Measurements from ENCODE around the gene BCL11B. TPM values are rescaled to one million over a fixed set of nuclear protein-coding genes. Genes with fewer than 3 reads are reported as not detected.

BCL11B gene
- total and polyA plus RNA-seq, 2 experiments from 2014 or later: 0.04 to 2.8 TPM

DNA sequence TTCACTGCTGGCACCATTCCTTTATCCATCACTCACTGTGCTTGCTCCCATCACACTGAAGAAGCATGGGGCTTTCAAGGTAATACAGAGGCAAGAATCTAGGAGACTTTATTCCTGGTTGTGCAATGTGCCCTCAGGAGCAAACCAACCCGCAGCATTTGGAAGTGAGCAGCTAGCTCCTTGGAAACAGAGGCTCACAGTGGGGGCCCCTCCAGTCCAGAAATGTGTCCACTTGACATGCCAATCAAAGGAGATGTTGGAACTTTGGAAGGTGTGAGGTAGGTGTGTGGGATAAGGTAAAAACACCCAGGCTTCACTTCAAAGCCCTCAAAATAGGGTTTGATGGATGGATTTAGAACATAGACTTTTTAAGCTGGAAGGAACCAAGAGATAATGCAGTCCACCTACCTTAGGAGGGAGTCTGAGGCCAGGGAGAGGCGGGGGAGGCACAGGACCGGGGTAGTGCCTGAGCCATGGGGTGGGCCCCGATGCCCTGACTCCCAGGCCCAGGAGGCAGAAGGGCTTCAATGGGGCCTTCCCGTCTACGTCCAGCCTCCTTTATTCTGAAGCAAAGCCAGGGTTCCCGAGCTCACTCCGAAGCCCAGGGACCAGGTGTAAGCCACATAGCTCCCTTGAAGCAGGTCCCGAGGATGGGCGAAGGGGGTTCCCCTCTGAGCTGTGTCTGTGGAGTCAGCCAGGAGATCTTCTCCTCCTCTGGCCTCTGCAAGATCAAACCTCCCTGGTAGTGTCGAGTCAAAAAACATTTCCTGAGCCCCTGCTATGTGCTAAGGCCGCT is 17.6 kb upstream of the BCL11B start:
- TF ChIP-seq, protein P1, sequence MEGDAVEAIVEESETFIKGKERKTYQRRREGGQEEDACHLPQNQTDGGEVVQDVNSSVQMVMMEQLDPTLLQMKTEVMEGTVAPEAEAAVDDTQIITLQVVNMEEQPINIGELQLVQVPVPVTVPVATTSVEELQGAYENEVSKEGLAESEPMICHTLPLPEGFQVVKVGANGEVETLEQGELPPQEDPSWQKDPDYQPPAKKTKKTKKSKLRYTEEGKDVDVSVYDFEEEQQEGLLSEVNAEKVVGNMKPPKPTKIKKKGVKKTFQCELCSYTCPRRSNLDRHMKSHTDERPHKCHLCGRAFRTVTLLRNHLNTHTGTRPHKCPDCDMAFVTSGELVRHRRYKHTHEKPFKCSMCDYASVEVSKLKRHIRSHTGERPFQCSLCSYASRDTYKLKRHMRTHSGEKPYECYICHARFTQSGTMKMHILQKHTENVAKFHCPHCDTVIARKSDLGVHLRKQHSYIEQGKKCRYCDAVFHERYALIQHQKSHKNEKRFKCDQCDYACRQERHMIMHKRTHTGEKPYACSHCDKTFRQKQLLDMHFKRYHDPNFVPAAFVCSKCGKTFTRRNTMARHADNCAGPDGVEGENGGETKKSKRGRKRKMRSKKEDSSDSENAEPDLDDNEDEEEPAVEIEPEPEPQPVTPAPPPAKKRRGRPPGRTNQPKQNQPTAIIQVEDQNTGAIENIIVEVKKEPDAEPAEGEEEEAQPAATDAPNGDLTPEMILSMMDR (IDR thresholded peaks at IDR 0.05; ENCODE audit: low read depth, low read length): no peak
- no peak for DNase-seq (ENCODE audit: low read depth in 1 of 2, low spot score in 1 of 2)
- no peaks in the 10 kb centered on the region for H3K27me3 ChIP-seq
- H3K4me3 ChIP-seq: no peak overlapping the region
- H3K36me3 ChIP-seq: no peaks in the 10 kb centered on the region
- no peaks in the 10 kb centered on the region for H3K4me1 ChIP-seq (ENCODE audit: low read depth)
- H3K27ac ChIP-seq: no peak overlapping the region
- H3K9me3 ChIP-seq (ENCODE audit: low read depth): no peaks in the 10 kb centered on the region

DNA sequence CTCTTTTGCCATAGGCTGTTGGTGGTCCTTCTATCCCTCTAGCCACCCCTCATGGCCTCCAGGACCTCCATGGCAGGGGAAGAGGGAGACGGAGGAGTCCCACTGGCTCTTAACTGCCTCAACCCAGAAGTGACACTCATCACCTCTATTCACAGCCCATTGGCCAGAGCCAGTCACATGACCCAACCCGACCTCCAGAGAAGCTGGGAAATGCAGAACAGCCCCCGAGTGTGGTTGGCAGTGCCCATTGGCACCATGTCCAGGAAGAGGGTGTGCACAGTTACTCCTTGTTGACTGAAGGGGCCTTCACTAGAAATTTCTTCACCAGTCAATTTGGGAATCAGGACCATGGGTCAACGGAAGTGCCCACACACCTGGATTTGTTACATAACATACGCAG is 17.0 kb upstream of the BCL11B start:
- H3K4me3 ChIP-seq: no peak overlapping the region
- no peaks in the 10 kb centered on the region for H3K27me3 ChIP-seq
- H3K36me3 ChIP-seq: no peaks in the 10 kb centered on the region
- TF ChIP-seq, protein P1 (IDR thresholded peaks at IDR 0.05; ENCODE audit: low read depth, low read length): no peak
- DNase-seq (ENCODE audit: low read depth in 1 of 2, low spot score in 1 of 2): no peak
- H3K4me1 ChIP-seq (ENCODE audit: low read depth): no peaks in the 10 kb centered on the region
- H3K9me3 ChIP-seq (ENCODE audit: low read depth): no peaks in the 10 kb centered on the region
- H3K27ac ChIP-seq: no peak overlapping the region

DNA sequence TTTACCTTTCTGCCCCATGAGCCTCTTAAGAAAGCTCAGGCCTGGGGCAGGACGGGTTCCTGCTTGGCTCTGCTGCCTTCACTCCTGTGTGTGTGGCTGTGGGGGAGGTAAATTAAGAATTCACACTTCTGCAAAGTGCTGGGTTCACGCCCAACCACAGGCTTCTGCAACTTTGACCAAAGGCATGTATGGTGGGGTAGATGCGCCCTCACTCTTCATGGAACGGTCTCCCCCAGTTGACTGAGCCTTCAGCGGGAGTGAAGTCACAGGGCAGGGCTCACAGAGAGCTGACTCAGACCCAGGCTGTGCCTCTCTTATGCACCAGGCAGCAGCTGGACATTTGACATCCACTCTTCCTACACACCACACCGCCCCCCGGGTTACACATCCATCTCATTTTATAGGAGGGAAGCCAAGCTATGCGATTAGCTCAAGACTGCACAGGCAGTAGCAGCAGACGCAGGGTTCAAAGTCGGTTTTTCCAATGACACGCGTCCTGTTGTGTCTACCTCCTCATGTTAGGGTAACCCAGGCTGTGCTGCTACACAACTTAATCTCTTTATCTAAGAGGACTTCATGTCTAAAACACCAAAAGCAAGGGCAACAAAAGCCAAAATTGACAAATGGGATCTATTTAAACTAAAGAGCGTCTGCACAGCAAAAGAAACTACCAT is 15.4 kb upstream of the BCL11B start:
- H3K9me3 ChIP-seq (ENCODE audit: low read depth): no peaks in the 10 kb centered on the region
- no peaks in the 10 kb centered on the region for H3K4me1 ChIP-seq (ENCODE audit: low read depth)
- no peak overlapping the region for H3K27ac ChIP-seq
- TF ChIP-seq, protein P1 (IDR thresholded peaks at IDR 0.05; ENCODE audit: low read depth, low read length): no peak
- no peak overlapping the region for H3K4me3 ChIP-seq
- no peaks in the 10 kb centered on the region for H3K36me3 ChIP-seq
- H3K27me3 ChIP-seq: no peaks in the 10 kb centered on the region
- no peak for DNase-seq (ENCODE audit: low read depth in 1 of 2, low spot score in 1 of 2)

DNA sequence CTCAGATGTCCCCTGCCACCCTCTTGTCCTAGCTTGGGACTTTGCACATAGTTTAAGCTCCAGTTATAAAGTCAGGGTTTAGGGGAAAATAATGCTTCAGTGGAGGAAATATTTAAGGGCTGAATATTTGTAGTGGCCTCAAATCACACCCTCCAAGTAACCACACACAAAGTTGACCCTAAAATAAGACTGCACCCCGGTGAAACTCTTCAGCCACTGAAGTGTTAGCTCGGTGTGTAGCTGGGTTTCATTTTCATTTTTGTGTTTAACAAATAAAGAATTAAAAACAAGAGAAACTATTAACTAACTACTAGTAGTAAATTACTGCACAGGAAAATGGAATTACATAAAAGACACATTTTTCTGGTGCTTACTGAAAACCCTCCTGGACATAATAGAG is 14.8 kb upstream of the BCL11B start:
- Histone ChIP-seq H3K4me3 (no peak overlapping the region), H3K36me3 (no peaks in the 10 kb centered on the region), H3K27ac (no peak overlapping the region), H3K27me3 (no peaks in the 10 kb centered on the region), H3K4me1 (ENCODE audit: low read depth) (no peaks in the 10 kb centered on the region), H3K9me3 (ENCODE audit: low read depth) (no peaks in the 10 kb centered on the region)
- DNase-seq (ENCODE audit: low read depth in 1 of 2, low spot score in 1 of 2): no peak
- TF ChIP-seq, protein P1 (IDR thresholded peaks at IDR 0.05; ENCODE audit: low read depth, low read length): no peak

DNA sequence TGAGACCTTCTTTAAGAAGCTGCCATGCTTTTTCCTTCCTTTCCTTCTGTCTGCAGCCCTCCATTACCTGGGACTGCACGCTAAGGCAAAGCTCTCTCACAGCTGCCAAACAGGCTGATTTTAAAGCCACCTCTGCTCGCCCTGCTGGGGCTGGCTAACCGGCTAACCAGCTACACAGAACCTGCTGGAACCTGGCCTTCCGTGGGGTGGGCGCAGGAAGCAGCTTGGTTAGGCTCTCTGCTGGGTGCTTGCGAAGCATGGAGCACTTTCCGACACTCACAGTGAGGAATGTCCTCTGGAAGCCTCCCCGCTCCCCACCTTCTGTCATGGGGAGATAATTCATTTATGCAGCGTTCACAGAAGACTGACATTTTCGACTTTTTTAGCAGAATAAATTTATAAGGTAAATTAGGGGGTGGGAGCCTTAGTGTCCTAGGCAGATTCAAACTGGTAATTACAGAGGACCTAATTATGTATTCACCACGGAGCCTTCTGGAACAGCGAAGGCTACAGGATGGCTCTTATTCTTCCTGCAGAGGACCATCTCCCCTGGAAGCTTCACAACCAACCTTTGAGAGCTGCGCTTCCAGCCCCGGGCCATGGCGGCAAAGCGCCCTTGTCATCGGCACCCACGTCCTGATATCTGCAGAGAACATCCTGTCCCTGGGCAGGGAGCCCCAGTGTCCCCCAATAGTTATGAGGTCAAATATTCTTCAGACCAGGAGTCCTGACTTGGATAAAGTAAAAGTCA is 12.4 kb upstream of the BCL11B start:
- H3K27ac ChIP-seq: no peak overlapping the region
- H3K36me3 ChIP-seq: no peaks in the 10 kb centered on the region
- no peaks in the 10 kb centered on the region for H3K4me1 ChIP-seq (ENCODE audit: low read depth)
- DNase-seq (ENCODE audit: low read depth in 1 of 2, low spot score in 1 of 2): no peak
- peaks cover 3% of the 10 kb centered on the region for H3K27me3 ChIP-seq
- TF ChIP-seq, protein P1 (IDR thresholded peaks at IDR 0.05; ENCODE audit: low read depth, low read length): no peak
- H3K4me3 ChIP-seq: no peak overlapping the region
- H3K9me3 ChIP-seq (ENCODE audit: low read depth): no peaks in the 10 kb centered on the region
